Breast epithelium (tissue), 3 donors: Measurements from ENCODE around the gene RHOC.

ENCODE experiments used
- POLR2A ChIP-seq: fragments of 450-650 bp; IDR thresholded peaks from one replicate; pipeline ENCODE4 v1.6.1; 2016; ENCODE audit warnings: antibody characterized with exemption, mild to moderate bottlenecking, moderate library complexity
- TF ChIP-seq, protein P1 (sequence below), 3 donors: fragments of 450-650 bp; IDR thresholded peaks; one replicate each; pipeline ENCODE4 v1.5.1; 2016 to 2017; ENCODE audit warnings: antibody characterized with exemption in 3 of 3, mild to moderate bottlenecking in 3 of 3, moderate library complexity in 3 of 3

DNA sequence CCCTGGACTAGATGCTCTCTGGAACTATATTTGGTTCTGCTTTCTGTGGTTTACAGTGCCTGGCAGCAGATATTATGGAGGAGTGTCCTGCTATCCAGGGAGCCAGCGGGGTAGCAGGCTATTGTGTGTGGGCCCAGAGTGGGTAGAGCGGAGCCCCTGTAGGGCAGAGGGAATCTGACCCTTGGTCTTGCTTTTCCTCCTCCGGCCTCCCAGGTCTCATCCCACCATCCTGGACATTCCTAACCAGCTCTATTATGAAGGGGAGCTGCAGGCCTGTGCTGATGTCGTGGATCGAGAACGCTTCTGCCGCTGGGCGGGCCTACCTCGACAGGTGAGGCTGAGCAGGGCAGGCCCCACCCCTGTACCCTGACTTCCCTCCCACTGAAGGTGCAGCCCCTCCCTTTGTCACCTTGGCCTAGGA is 9.1 kb downstream of the RHOC start:
- TF ChIP-seq, protein P1, sequence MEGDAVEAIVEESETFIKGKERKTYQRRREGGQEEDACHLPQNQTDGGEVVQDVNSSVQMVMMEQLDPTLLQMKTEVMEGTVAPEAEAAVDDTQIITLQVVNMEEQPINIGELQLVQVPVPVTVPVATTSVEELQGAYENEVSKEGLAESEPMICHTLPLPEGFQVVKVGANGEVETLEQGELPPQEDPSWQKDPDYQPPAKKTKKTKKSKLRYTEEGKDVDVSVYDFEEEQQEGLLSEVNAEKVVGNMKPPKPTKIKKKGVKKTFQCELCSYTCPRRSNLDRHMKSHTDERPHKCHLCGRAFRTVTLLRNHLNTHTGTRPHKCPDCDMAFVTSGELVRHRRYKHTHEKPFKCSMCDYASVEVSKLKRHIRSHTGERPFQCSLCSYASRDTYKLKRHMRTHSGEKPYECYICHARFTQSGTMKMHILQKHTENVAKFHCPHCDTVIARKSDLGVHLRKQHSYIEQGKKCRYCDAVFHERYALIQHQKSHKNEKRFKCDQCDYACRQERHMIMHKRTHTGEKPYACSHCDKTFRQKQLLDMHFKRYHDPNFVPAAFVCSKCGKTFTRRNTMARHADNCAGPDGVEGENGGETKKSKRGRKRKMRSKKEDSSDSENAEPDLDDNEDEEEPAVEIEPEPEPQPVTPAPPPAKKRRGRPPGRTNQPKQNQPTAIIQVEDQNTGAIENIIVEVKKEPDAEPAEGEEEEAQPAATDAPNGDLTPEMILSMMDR (IDR thresholded peaks at IDR 0.05): no peak
- TF ChIP-seq POLR2A: no peak
